Measurements from ENCODE around the gene CPT1B. TPM values are rescaled to one million over a fixed set of nuclear protein-coding genes. Genes with fewer than 3 reads are reported as not detected.

CPT1B gene
- total RNA-seq, 1 donor from 2014 or later = 118 TPM

- peak within 1 kb of the TSS; percentile 93 for H3K27ac Mint-ChIP-seq (ENCODE audit: unreplicated experiment)
- peak; percentile 97 for DNase-seq
- TF ChIP-seq, protein P1, sequence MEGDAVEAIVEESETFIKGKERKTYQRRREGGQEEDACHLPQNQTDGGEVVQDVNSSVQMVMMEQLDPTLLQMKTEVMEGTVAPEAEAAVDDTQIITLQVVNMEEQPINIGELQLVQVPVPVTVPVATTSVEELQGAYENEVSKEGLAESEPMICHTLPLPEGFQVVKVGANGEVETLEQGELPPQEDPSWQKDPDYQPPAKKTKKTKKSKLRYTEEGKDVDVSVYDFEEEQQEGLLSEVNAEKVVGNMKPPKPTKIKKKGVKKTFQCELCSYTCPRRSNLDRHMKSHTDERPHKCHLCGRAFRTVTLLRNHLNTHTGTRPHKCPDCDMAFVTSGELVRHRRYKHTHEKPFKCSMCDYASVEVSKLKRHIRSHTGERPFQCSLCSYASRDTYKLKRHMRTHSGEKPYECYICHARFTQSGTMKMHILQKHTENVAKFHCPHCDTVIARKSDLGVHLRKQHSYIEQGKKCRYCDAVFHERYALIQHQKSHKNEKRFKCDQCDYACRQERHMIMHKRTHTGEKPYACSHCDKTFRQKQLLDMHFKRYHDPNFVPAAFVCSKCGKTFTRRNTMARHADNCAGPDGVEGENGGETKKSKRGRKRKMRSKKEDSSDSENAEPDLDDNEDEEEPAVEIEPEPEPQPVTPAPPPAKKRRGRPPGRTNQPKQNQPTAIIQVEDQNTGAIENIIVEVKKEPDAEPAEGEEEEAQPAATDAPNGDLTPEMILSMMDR (IDR thresholded peaks at IDR 0.05; ENCODE audit: partially characterized antibody, unreplicated experiment) = no peak
- H3K27me3 Mint-ChIP-seq (ENCODE audit: unreplicated experiment) = peaks cover 20% of the 10 kb centered on the region
- H3K36me3 Mint-ChIP-seq (ENCODE audit: unreplicated experiment) = peaks cover 5% of the 10 kb centered on the region
- H3K9me3 Mint-ChIP-seq (ENCODE audit: unreplicated experiment) = peaks cover 15% of the 10 kb centered on the region
- H3K4me1 Mint-ChIP-seq (ENCODE audit: low read depth, unreplicated experiment) = peaks cover 12% of the 10 kb centered on the region
- H3K4me3 Mint-ChIP-seq (ENCODE audit: unreplicated experiment) = peak within 1 kb of the TSS; percentile 97
Observed at GRCh38 chr22:50525104-50525857, 52.9 kb downstream of the CPT1B start, which contains the start of gene SCO2. TSS of gene SCO2 (minus strand) at chr22:50525598. CDS start at chr22:50524411, 1,187 bp downstream.

DNA sequence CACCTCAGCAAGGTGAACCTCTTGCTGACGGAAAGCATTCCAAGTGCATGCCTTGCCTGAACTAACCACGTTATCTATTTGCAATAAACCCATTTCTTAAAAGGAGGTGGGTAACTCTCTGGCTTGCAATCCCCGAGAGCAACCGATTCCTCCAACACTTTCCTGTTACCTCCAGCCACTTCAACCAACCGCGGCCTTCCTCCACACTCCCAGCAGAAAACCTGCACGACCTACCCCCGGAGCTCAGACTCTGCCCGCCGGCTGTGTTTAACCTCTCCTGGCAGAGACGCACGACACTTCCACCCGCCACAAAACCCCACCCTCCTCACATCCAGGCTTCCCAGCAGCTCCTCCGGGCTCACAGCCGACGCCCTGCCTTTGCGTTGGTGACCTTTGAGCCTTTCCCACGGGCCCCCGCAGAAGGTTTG is 53.5 kb downstream of the CPT1B start:
- Mint-ChIP-seq H3K4me1 (ENCODE audit: low read depth, unreplicated experiment) (peaks cover 12% of the 10 kb centered on the region), H3K36me3 (ENCODE audit: unreplicated experiment) (peaks cover 5% of the 10 kb centered on the region), H3K4me3 (ENCODE audit: unreplicated experiment) (peak overlapping the region; percentile 97), H3K9me3 (ENCODE audit: unreplicated experiment) (peaks cover 15% of the 10 kb centered on the region), H3K27ac (ENCODE audit: unreplicated experiment) (peak overlapping the region; percentile 93), H3K27me3 (ENCODE audit: unreplicated experiment) (peaks cover 20% of the 10 kb centered on the region)
- TF ChIP-seq, protein P1 (IDR thresholded peaks at IDR 0.05; ENCODE audit: partially characterized antibody, unreplicated experiment) = no peak
- DNase-seq = no peak

DNA sequence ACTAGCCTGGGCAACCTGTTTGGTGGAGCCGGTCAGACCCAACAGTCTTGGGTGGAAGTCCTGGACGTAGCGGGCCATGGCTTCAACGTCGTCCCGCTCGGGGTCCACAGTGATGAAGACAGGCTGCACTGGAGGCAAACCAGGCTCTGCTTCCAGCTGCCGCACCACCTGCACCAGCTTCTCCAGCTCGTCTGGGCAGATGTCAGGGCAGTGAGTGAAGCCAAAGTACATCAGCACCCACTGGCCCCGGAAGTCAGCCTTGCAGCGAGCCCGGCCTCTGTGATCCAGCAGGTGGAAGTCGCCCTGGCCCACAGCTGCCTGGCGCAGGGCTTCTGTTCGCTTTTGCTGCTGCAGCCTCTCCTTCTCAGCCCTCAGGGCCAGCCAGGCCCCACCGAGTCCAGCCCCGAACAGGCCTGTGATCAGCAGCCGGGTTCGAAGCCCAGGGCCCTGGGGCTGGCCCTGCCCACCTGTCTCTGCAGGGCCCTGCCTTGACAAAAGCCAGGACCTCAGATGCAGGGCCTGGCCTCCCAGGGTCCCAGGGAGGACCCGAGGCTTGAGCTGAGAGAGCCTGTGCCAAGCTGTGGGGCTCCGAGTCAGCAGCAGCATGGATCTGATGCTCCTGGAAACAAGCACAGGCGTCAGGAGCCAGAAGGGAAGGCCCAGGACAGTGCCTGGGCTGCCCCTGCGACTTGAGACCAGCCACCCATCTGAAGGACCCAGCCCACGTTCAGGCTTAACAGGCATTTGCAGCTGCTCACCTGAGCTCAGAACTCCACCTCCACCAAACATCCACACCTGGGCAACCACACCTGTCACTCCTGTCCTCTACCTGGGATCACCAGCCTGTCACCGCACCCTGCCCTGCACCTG is 54.2 kb downstream of the CPT1B start:
- Mint-ChIP-seq H3K4me1 (ENCODE audit: low read depth, unreplicated experiment) (peaks cover 11% of the 10 kb centered on the region), H3K9me3 (ENCODE audit: unreplicated experiment) (peaks cover 15% of the 10 kb centered on the region), H3K27ac (ENCODE audit: unreplicated experiment) (peak overlapping the region; percentile 93), H3K4me3 (ENCODE audit: unreplicated experiment) (peak overlapping the region; percentile 97), H3K36me3 (ENCODE audit: unreplicated experiment) (peaks cover 5% of the 10 kb centered on the region), H3K27me3 (ENCODE audit: unreplicated experiment) (peaks cover 23% of the 10 kb centered on the region)
- TF ChIP-seq, protein P1 (IDR thresholded peaks at IDR 0.05; ENCODE audit: partially characterized antibody, unreplicated experiment) = no peak
- no peak for DNase-seq

DNA sequence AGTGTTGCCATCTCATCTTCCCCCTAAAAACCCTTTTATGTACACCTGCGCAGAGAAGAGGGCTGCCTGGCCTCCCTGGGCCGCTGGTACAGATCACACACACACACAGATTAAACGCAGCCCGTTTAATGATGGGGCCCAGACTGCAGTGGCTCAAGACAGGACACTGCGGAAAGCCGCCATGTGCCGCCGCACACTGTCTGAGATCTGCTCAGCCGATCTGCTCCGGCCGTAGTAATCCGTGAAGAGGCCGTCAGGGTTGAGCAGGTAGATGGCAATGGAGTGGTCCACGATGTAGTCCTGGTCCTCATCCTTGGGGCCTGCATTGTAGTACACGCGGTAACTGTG is 54.8 kb downstream of the CPT1B start:
- no peak overlapping the region for H3K27ac Mint-ChIP-seq (ENCODE audit: unreplicated experiment)
- H3K4me1 Mint-ChIP-seq (ENCODE audit: low read depth, unreplicated experiment) = peaks cover 11% of the 10 kb centered on the region
- H3K4me3 Mint-ChIP-seq (ENCODE audit: unreplicated experiment) = no peak overlapping the region

More for the DNA sequence above, 54.8 kb downstream of the CPT1B start:
- peaks cover 5% of the 10 kb centered on the region for H3K36me3 Mint-ChIP-seq (ENCODE audit: unreplicated experiment)
- TF ChIP-seq, protein P1 (IDR thresholded peaks at IDR 0.05; ENCODE audit: partially characterized antibody, unreplicated experiment) = no peak
- DNase-seq = no peak
- peaks cover 13% of the 10 kb centered on the region for H3K9me3 Mint-ChIP-seq (ENCODE audit: unreplicated experiment)
- H3K27me3 Mint-ChIP-seq (ENCODE audit: unreplicated experiment) = peaks cover 21% of the 10 kb centered on the region

Data from glutamatergic neuron (in vitro differentiated cells).